Stimulated activated CD8-positive, alpha-beta memory T cell treated with anti-CD3 and anti-CD28 coated beads, Interleukin-7, amount 100 ng/mL, for 24 hours (primary cell): Measurements from ENCODE around the gene TMEM19.
"Not testable (repeated sequence)": the region's sequence is repeated elsewhere in the genome, so short reads cannot be mapped to it uniquely, and the experiment has no call there.

ENCODE experiments used
- DNase-seq: peaks from one replicate; pipeline ENCODE4 v3.0.0-alpha.2; 2020; ENCODE audit warnings: low read depth

The TMEM19 gene

DNA sequence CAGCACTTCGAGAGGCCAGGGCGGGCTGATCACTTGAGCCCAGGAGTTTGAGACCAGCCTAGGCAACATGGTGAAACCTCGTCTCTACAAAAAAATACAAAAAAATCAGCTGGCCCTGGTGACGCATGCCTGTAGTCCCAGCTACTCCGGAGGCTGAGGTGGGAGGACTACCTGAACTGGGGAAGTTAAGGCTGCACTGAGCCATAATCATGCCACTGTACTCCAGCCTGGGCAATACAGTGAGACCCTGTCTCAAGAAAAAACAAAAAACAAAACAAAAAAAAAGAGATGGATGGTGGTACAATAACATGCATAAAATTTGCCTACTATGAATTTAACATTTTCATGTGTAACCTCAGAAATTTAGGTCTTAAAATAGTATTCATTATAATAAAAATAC is 19.6 kb upstream of the TMEM19 start:
- no peak for DNase-seq

DNA sequence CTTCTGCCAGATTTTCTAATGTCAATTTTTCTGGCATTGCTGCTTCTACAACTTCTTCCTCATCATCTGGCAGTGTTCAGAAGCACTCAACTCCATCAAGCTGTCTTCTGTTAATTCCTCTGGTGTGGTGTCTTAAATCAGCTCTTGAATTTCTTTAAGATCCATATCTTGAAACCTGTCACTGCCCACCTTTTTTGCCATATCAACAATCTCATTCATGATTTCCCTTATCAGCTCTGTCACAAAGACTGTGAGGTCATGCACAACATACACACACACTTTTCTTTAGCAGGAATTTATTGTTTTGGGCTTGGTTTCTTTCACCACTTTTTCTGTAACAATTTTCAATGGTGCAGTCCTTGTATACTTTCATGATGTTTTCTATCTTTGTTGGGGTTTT is 14.6 kb upstream of the TMEM19 start:
- no peak for DNase-seq

DNA sequence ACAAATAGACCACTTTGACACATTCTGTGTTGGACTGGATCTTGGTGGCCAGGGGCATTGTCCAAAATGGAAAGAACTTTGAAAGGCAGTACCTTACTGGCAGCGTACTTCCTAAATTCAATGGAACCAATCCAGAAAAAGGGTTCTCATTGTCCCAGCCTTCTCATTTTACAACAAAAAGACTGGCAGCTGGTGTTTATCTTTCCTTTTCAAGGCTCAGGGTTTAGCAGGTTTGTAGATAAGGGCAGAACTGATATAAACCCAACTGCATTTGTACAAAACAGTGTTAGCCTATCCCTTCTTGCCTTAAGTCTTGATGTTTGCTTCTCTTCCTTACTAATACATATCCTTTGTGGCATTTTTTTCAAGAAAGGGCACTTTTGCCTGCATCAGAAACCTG is 14.1 kb upstream of the TMEM19 start:
- no peak for DNase-seq

DNA sequence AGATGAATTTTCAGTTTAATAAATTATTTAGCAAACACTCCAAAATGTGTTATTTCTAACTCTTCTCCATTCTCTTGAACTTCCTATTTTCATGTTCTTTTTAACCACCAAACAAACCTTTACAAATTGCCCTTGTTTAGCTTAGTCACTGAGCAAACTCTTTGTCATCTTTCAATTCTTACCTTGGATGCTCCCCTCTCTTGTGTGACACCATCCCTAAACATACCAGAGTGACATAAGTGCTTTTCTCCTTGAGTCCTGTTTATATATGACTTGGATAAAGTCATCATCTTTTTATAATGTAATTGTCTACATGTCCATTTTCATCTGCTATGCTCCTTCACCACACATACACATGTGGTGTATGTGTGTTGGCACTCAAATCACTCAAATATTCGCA is 3.4 kb upstream of the TMEM19 start:
- DNase-seq, result no peak

GRCh38 chr12:71683633-71684032 is 2.2 kb upstream of the TMEM19 start:
- DNase-seq, result no peak

DNA sequence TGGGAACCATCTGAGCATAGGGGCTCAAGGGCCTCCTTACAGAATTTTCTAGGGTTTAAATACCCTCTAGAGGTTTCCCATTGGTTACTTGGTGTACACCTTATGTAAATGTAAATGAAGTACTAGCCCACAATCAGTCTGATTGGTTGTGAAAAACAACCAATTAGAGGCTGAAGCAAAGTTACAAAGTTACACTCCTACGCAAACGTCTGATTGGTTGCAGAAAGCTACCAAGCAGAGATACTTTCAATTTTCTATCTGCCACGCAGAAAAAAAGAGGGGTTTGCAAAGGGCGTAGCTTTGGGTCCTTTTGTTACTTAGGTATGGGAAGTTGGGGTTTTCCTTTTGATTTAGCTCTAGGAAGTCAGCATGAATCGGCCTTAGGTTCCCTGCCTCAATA is 1.8 kb upstream of the TMEM19 start:
- no peak for DNase-seq

- DNase-seq, result no peak
Observed at GRCh38 chr12:71685312-71685906, 473 bp upstream of the TMEM19 start.

DNA sequence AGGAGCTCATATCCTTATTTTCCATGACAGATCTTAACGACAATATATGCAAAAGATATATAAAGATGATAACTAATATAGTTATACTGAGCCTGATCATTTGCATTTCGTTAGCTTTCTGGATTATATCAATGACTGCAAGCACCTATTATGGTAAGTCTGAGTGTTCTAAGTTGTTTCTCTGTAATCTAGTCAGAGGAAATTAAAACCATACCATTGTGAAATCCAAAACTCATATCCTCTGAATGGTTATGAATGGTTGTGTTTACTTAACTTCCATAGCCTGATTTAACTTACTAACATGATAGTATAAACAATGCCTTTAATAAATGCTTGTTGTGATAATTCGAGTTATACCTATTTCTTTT is 760 bp downstream of the TMEM19 start:
- DNase-seq, result no peak

DNA sequence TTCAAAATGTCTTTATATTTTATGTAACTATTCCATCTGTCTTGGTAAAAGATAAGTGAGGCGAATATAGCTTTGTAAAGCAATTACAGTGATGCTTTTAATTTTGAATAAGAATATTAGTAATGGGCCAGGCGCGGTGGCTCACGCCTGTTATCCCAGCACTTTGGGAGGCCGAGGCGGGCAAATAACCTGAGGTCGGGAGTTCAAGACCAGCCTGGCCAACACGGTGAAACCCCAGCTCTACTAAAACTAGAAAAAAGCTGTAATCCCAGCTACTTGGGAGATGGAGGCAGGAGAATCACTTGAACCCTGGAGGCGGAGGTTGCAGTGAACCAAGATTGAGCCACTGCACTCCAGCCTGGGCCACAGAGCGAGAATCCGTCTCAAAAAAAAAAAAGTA is 1.3 kb downstream of the TMEM19 start:
- DNase-seq, result not testable (repeated sequence)

DNA sequence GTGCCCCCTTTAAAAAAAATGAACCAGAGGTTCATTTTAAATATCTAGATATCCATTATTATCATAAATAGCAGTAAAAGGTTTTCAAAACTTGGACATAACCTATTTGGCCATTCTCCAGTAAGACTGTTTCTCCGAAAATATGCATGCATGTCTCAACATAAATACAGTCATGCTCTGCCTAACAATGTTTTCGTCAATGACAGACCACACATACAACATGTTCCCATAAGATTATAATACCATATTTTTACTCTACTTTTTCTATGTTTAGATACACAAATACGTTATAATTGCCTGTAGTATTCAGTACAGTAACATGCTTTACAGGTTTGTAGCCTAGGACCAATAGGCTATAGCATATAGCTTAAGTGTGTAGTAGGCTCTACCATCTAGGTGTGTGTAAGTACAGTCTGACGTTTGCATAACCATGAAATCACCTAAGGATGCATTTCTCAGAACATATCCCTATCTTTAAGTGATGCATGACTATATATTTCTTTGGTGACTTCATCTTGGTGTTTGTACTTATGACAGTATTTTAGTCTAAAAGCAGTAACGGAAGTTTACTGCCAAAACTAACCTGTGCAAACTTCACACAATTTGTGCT is 3.2 kb downstream of the TMEM19 start:
- DNase-seq, result no peak

- DNase-seq, result no peak
Observed at GRCh38 chr12:71691504-71692129, 5.7 kb downstream of the TMEM19 start.

GRCh38 chr12:71693126-71693525 is 7.2 kb downstream of the TMEM19 start:
- no peak for DNase-seq

GRCh38 chr12:71693651-71694050 is 7.8 kb downstream of the TMEM19 start:
- DNase-seq, result not testable (repeated sequence)

DNA sequence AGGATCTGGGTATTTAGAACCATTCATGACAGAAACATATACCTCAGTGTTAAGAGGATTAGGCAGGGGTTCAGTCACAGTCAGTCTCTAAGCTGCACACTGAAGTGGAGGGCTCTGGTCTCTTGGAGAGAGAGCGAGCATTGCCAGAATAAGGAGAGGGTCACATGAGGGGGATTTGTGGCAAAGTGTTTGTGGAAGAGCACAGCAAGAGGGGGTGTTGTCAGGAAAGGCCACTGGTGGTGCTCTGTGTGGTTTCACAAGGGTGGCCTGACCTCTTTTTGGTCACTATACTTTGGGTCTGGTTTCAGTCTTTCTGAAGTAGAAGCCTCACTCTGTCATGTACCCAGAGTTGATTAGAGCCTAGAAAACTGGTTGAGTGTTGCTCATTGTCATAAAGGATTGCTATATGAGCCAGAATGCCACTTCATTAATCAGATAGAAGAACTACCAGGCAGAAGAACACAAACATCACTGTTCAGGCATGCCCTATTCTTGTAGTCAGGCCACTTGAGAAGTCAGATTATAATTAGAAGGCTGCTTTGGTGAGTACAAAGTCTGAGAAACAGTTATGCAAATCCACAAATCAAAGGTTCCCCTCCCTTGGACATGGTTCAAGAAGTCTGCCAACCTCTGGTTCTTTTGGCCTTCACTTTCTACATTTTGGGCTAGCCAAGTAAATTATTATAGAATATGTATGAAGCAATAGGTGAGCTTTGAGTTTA is 8.4 kb downstream of the TMEM19 start:
- DNase-seq, result no peak

DNA sequence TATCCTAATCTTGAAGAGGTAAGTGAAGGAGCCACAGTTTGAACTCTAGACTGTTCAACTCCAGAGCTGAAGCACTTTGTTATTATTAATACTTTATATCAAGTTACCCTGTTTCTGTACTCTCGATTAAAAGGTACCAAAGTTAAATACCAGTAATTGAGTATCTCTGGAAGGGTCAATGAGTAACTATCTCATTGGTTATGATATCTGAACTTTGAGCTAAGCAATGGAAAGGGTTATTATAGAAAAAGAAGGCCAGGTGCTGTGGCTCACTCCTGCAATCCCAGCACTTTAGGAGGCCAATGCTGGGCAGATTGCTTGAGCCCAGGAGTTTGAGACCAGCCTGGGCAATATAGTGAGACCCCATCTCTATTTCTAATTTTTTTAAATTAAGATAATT is 9.9 kb downstream of the TMEM19 start:
- DNase-seq, result no peak

- not testable (repeated sequence) for DNase-seq
Observed at GRCh38 chr12:71702181-71702580, 16.3 kb downstream of the TMEM19 start.

- no peak for DNase-seq
Observed at GRCh38 chr12:71702590-71702989, 16.7 kb downstream of the TMEM19 start.

- no peak for DNase-seq
Observed at GRCh38 chr12:71703206-71703605, 17.3 kb downstream of the TMEM19 start.

DNA sequence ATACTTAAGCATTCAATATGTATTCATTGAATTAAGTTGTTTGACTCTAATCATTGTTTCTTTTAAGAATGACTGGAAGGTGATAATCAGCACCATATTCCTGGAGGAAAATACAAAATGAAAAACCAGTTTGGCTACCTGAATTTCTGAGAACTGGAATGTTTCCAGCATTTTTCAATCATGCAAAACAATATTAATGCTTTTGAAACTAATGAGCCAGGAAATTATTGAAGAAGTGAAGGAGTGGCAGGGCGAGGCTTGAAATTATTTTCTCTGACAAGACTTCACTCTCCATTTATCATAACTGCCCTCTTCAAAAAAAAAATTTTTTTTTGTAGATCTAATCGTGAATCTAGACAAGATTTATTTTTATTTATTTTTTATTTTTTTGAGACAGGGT is 19.0 kb downstream of the TMEM19 start:
- no peak for DNase-seq

DNA sequence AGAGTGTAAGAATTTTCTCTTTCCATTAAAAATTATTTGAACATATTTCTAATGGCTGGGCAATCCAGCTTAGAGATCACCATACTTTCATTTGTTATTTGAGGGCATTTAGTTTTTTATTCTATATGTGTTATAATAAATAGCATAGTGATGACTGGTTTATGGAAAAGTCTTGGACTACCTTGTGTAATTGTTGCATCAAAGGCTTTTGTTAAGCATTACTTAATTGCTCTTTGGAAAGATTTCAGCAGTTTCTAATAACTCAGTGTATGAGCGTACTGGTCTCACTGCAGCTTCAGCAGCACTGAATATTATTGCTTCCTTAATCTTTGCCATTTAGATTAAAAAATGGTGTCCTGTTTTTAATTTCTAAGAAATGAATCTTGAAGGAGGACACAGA is 22.8 kb downstream of the TMEM19 start:
- DNase-seq, result no peak

DNA sequence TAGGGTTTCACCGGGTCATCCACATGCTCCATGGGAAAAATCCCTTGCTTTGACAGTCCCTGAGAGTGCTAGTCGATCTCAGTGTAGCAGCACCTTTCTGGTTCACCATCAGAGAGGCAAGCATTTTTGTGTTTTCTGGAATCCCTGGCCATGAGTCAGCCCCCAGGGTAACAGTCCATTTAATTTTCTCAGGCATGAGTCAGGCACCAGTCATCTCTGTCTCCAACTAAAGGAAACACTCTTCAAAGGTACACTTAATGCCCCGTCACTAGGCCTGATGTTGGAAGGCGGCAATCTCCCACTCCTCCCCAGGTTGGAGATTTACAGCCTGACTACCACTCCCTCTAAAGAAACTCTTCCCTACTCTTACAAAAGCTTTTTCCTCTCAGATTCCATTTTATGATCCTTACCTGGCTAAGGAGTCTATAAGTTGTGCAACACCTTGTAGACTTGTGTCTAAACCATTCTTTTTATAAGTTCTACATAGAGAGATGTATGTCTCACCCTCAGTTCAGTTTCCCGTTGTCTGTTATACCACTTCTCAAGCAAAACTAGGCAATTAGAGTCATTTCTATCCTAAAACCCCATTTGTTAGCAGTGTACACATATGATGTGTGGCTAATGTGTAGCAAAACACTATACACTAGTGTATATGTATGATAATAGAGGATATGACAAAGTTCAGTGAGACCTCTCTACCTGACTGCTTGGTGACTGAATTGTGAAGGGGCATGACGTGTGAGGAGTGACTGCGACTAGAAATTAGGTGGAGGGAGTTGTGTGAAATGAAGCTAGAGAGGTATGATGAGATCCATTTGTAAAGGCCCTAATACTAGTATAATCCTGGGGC is 24.6 kb downstream of the TMEM19 start:
- DNase-seq, result no peak

DNA sequence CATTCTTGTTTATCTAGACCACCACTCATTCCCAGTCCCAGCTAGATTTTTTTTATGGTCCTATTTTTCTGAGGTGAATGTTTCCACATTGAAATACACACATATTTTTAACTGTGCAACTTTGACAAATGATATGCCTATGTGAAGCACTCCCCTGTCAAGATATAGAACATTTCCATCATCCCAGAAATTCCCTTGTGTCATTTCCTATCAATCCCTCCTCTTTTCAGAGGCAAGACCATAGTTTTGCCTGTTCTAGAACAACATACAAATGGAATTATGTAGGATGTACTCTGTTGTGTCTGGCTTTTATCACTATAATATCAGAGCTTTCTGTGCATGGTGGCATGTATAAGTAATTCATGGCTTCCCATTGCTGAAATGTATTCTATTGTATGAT is 32.7 kb downstream of the TMEM19 start:
- no peak for DNase-seq
